Measurements from ENCODE around the gene RPL27. TPM values are rescaled to one million over a fixed set of nuclear protein-coding genes. Genes with fewer than 3 reads are reported as not detected.

RPL27 gene
- total and polyA plus RNA-seq, 2 of the 4 experiments (the other 2 are of a cell fraction) = 1,595 to 2,806 TPM

- no peak overlapping the region for H4K5ac ChIP-seq (ENCODE audit: low read depth, low read length)
- intact Hi-C loops (cut with micrococcal nuclease) = no loop called here
- peaks cover 32% of the 10 kb centered on the region for H3K36me3 ChIP-seq (ENCODE audit: control insufficient read depth, insufficient read depth, low read length)
- DNase-seq (no peak), ATAC-seq (ENCODE audit: low read depth) (no peak)
- ChIA-PET POLR2A (ENCODE audit: unreplicated experiment) (no interaction called here), CTCF (no interaction called here)
- no peak overlapping the region for H3K14ac ChIP-seq (replicated peaks; ENCODE audit: low read depth, low read length)
- no peak overlapping the region for H3K27ac ChIP-seq (ENCODE audit: insufficient read depth, low read length)
- H2AK5ac ChIP-seq (ENCODE audit: low read depth, low read length) = no peak overlapping the region
- H2BK120ac ChIP-seq (ENCODE audit: low read depth, low read length) = no peak overlapping the region
- BruUV-seq (replicated peaks) = no TSS peak
- no peak overlapping the region for H3K9ac ChIP-seq (ENCODE audit: low read depth, low read length)
- no peaks in the 10 kb centered on the region for H3K27me3 ChIP-seq (ENCODE audit: control insufficient read depth, insufficient read depth, low read length)
- H2AFZ ChIP-seq (replicated peaks; ENCODE audit: low read length, poor library complexity) = no peak overlapping the region
- TF ChIP-seq USF2 (IDR thresholded peaks at IDR 0.05; ENCODE audit: low read depth, low read length) (no peak), RFX5 (IDR thresholded peaks at IDR 0.05; ENCODE audit: low read depth, low read length) (no peak), ELK1 (IDR thresholded peaks at IDR 0.05; ENCODE audit: borderline replicate concordance, low read depth, low read length) (no peak), NFE2L2 (IDR thresholded peaks at IDR 0.05; ENCODE audit: low read depth, low read length) (no peak), CEBPB (IDR thresholded peaks at IDR 0.05; ENCODE audit: low read depth, low read length) (no peak)
- no peak overlapping the region for H2BK15ac ChIP-seq (ENCODE audit: low read depth, low read length)
- 0 out of 2 replicates have a peak, but pooled peaks cover 2% of the 10 kb centered on the region for H3K4me1 ChIP-seq (ENCODE audit: control insufficient read depth, insufficient read depth, low read length)
- no peaks in the 10 kb centered on the region for H3K9me3 ChIP-seq (ENCODE audit: control insufficient read depth, insufficient read depth, low read length)
- 86% methylated on average over 2 of the region's 5 CpGs; no CpG with 5 or more reads in 1 of the 2 experiments for WGBS, 2 experiments (ENCODE audit: extremely low coverage in 2 of 2, insufficient read length in 1 of 2)
- H3K56ac ChIP-seq (ENCODE audit: extremely low read depth, insufficient read depth, low read length) = no peak overlapping the region
- no peak overlapping the region for H3K4me3 ChIP-seq (ENCODE audit: insufficient read depth, low read depth, low read length)
- H3K18ac ChIP-seq (ENCODE audit: low read depth, low read length) = no peak overlapping the region
- H2BK5ac ChIP-seq (ENCODE audit: low read depth, low read length, poor library complexity, severe bottlenecking) = no peak overlapping the region
- H3K23ac ChIP-seq (ENCODE audit: low read depth, low read length) = no peak overlapping the region
- no peak overlapping the region for H2BK20ac ChIP-seq (ENCODE audit: low read depth, low read length)
- dilution Hi-C loops (cut with HindIII; ENCODE audit: low sequenced_read_pairs, unreplicated experiment) = no loop called here
- in situ Hi-C loops (cut with MboI; ENCODE audit: low sequenced_read_pairs) = no loop called here
- H4K20me1 ChIP-seq (ENCODE audit: insufficient read depth, low read length) = peaks cover 2% of the 10 kb centered on the region; the same call in 1 of the 2 replicates
- no peak overlapping the region for H3K4me2 ChIP-seq (ENCODE audit: low read depth, low read length)
- H2AK9ac ChIP-seq (replicated peaks; ENCODE audit: low read depth, low read length, poor library complexity) = peak overlapping the region; percentile 42
- no peak overlapping the region for H4K8ac ChIP-seq (ENCODE audit: low read depth in 2 of 2, low read length in 2 of 2)
- H3K4ac ChIP-seq (ENCODE audit: low read depth, low read length) = no peak overlapping the region
- H3K79me1 ChIP-seq (ENCODE audit: low read depth in 1 of 2, low read length in 2 of 2) = peaks cover 0 to 28% of the 10 kb centered on the region in 2 experiments; a peak in 3 of 4 replicates
- no peak overlapping the region for H4K91ac ChIP-seq (ENCODE audit: insufficient read depth, low read depth, low read length)
- H3K9me1 ChIP-seq (ENCODE audit: insufficient read depth, low read length) = peaks cover 10% of the 10 kb centered on the region
Measured at GRCh38 chr17:43010667-43011308, 12.6 kb downstream of the RPL27 start.

Measured in IMR-90 (cell line).